Natural killer cell (primary cell): ENCODE data around the gene SLC30A10. TPM values are rescaled to one million over a fixed set of nuclear protein-coding genes. Genes with fewer than 3 reads are reported as not detected.

Experiments
- ATAC-seq, 3 donors: fragments of 150-1000 bp in 2 of 3; fragments of 200-7000 bp in 1 of 3; cut with Tn5 transposase; 1 replicate in 1 of 3; 2 replicates in 2 of 3; pipeline ENCODE4 v1.10.0; 2021; ENCODE audit warnings: mild to moderate bottlenecking in 2 of 3, moderate library complexity in 2 of 3
- DNase-seq, 2 donors: peaks; one replicate each; pipeline versions ENCODE4 v3.0.0 to v3.0.0-alpha.2; 2013 to 2021; ENCODE audit warnings: mixed read lengths in 1 of 2
- H3K27ac ChIP-seq: one replicate; pipeline ENCODE4 v1.5.1; 2013; ENCODE audit warnings: mild to moderate bottlenecking, low read length
- H3K27me3 ChIP-seq: one replicate; pipeline ENCODE4 v1.6.1; 2013; ENCODE audit warnings: low read length; ENCODE audit not compliant: control insufficient read depth, insufficient read depth
- H3K36me3 ChIP-seq: one replicate; pipeline ENCODE4 v1.6.1; 2013; ENCODE audit warnings: low read length; ENCODE audit not compliant: control insufficient read depth, insufficient read depth
- H3K4me1 ChIP-seq: one replicate; pipeline ENCODE4 v1.6.1; 2013; ENCODE audit warnings: low read length; ENCODE audit not compliant: control insufficient read depth, insufficient read depth
- H3K4me3 ChIP-seq: one replicate; pipeline ENCODE4 v1.5.1; 2013; ENCODE audit warnings: low read length
- H3K9me3 ChIP-seq: one replicate; pipeline ENCODE4 v1.6.1; 2013; ENCODE audit warnings: low read length; ENCODE audit not compliant: control insufficient read depth, insufficient read depth
- H3K27ac Mint-ChIP-seq, 2 donors: one replicate each; pipeline ENCODE4 v1.8.0; 2022; ENCODE audit warnings: mild to moderate bottlenecking in 2 of 2, mixed read lengths in 2 of 2, moderate library complexity in 1 of 2
- H3K27me3 Mint-ChIP-seq, 2 donors: one replicate each; pipeline ENCODE4 v1.8.0; 2022; ENCODE audit warnings: low read depth in 2 of 2, mixed read lengths in 2 of 2
- H3K36me3 Mint-ChIP-seq: one replicate; pipeline ENCODE4 v1.8.0; 2022; ENCODE audit warnings: mixed read lengths
- H3K4me1 Mint-ChIP-seq, 2 donors: one replicate each; pipeline ENCODE4 v1.8.0; 2022; ENCODE audit warnings: mixed read lengths in 2 of 2
- H3K4me3 Mint-ChIP-seq: one replicate; pipeline ENCODE4 v1.8.0; 2022; ENCODE audit warnings: mild to moderate bottlenecking, moderate library complexity, mixed read lengths
- H3K9me3 Mint-ChIP-seq, 2 donors: one replicate each; pipeline ENCODE4 v1.8.0; 2022; ENCODE audit warnings: mixed read lengths in 2 of 2
- CTCF ChIP-seq: fragments of 200-600 bp; IDR thresholded peaks from one replicate; pipeline ENCODE4 v1.8.0; 2022; ENCODE audit warnings: antibody characterized with exemption
- whole genome bisulfite sequencing: methylation state at CpG from one replicate; pipeline ENCODE4 v1.1.7; 2013; ENCODE audit warnings: missing lambda C conversion rate; ENCODE audit not compliant: insufficient coverage; 5-methylcytosine and 5-hydroxymethylcytosine counted together
- intact Hi-C: fragments of 100-400 bp; cut with micrococcal nuclease; formaldehyde crosslinking; loops from one replicate; pipeline ENCODE4 v1.14.2; 2022
- total RNA-seq, 4 donors: library from RNA; stranded (reverse); fragments of 120-200 nt in 1 of 4; gene quantifications; one replicate each; pipeline versions ENCODE4 v1.2.3 to v1.2.4, GENCODE V29; 2013 to 2022

The SLC30A10 gene
- total RNA-seq, 3 donors from 2014 or later (not counting 1 experiment from before 2014, with no cell fraction given), result not detected

DNA sequence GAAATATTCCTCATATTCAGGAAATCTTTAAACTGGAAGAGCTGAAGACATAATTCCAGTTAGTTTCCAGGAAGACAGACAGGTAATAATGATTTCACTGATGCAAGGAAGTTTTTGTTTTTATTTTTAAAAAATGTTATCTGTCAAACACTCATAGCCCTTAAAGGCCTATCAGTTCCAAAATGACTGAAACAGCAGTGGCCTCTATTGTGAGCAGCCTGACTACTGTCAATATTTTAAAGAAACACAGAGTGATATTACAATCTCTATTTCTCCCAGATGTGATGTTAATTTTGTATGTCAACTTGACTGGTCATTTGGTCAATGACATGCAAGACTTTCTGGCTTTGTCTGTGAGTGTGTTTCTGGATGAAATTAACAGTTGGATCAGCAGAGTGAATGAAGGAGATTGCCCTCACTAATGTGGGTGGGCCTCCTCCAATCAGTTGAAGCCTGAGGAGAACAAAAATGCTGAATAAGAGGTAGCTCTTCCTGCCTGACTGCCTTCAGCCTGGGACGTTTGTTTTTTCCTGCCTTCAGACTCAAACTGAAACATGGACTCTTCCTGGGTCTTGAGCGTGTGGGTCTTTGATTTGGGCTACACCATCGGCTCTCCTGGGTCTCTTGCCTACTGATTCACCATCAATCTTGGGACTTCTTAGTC is 31.3 kb upstream of the SLC30A10 start:
- no peak overlapping the region for H3K27ac ChIP-seq
- Mint-ChIP-seq H3K4me3 (no peak overlapping the region), H3K36me3 (no peaks in the 10 kb centered on the region), H3K27me3 (no peaks in the 10 kb centered on the region), H3K9me3 (no peaks in the 10 kb centered on the region), H3K4me1 (no peaks in the 10 kb centered on the region), H3K27ac (no peak overlapping the region)
- no peak for TF ChIP-seq CTCF
- H3K4me3 ChIP-seq, result no peak overlapping the region
- 43% methylated on average over 2 of the region's 3 CpGs for WGBS
- no peaks in the 10 kb centered on the region for H3K4me1 ChIP-seq
- ATAC-seq (no peak), DNase-seq (no peak)
- H3K27me3 ChIP-seq, result no peaks in the 10 kb centered on the region
- no peaks in the 10 kb centered on the region for H3K36me3 ChIP-seq
- intact Hi-C loops, result no loop called here
- H3K9me3 ChIP-seq, result no peaks in the 10 kb centered on the region

DNA sequence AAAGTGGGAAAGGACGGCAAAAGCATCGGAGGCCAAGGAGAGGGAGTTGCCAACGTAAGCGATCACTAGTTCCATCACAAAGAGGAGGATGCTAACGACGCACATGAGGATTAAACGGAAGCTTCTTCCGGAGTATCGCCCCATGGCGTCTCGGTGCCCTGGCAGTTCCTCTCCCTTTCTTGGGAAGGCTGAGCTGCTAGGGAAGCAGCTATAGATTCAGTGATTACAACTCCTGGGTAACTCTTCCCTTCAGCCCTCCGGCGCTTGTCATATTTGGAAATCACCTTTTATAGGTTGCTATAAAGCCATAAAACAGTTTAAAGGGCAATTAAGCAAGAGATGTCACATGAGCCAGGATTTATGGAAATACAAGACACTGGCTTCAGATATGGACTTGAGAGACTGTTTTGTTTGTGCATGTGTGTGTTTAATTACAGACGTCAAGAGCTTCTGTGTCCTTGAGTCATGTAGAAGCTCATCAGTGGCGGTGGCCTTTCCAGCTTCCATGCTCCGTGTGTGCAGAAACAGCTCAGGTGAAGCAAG is 30.6 kb upstream of the SLC30A10 start:
- no peak overlapping the region for H3K4me3 Mint-ChIP-seq

DNA sequence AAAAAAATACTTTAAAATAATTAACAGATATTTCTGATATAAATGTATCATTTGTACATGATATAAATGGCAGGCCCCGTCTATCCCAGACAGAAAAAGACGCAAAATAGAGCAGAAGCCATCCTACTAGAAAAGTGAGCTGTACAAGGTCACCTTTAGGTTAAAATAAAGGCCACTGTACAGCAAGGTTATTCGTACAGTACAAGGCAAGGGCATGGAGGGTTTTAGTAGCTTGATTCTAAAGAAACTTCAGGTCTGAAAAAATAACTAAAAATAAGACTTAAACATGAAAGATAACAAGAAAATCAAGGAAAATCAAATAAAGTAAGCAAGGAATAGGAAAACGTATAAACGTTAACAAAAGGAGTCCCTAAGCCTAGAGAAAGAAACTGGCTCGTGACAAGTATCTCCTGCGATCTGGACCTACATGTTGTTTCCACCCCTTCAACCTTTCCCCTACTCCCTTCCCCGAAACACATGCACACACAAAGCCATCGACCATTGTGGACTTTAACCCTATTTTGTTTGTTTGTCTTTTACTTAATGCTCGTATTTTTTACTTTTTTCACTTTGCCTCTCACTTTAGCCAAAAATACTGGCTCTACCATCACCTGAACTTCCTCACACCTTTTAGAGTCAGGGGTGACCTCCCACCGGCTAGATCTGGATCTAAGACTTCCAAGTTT is 26.5 kb upstream of the SLC30A10 start:
- WGBS, result 88% methylated on average over 11 of the region's 11 CpGs
- Histone ChIP-seq H3K27ac (no peak overlapping the region), H3K27me3 (no peaks in the 10 kb centered on the region), H3K36me3 (no peaks in the 10 kb centered on the region), H3K9me3 (no peaks in the 10 kb centered on the region), H3K4me1 (no peaks in the 10 kb centered on the region), H3K4me3 (no peak overlapping the region)
- Mint-ChIP-seq H3K36me3 (no peaks in the 10 kb centered on the region), H3K4me1 (no peaks in the 10 kb centered on the region), H3K4me3 (no peak overlapping the region), H3K27me3 (no peaks in the 10 kb centered on the region), H3K27ac (no peak overlapping the region), H3K9me3 (no peaks in the 10 kb centered on the region)
- no peak for ATAC-seq
- TF ChIP-seq CTCF, result no peak
- intact Hi-C loops, result no loop called here
- no peak for DNase-seq

More for the DNA sequence above, 30.6 kb upstream of the SLC30A10 start:
- Mint-ChIP-seq H3K9me3 (no peaks in the 10 kb centered on the region), H3K27me3 (no peaks in the 10 kb centered on the region), H3K4me1 (no peaks in the 10 kb centered on the region), H3K27ac (no peak overlapping the region), H3K36me3 (no peaks in the 10 kb centered on the region)
- H3K4me1 ChIP-seq, result no peaks in the 10 kb centered on the region
- H3K4me3 ChIP-seq, result no peak overlapping the region
- H3K36me3 ChIP-seq, result no peaks in the 10 kb centered on the region
- intact Hi-C loops, result no loop called here
- no peak overlapping the region for H3K27ac ChIP-seq
- no peaks in the 10 kb centered on the region for H3K9me3 ChIP-seq
- no peaks in the 10 kb centered on the region for H3K27me3 ChIP-seq
- TF ChIP-seq CTCF, result no peak
- ATAC-seq (no peak), DNase-seq (no peak)
- WGBS, result 95% methylated on average over 16 of the region's 16 CpGs
